ENCODE data around the gene CNNM3.
A peak's percentile ranks its signal among the peaks of the same experiment; 100 is the strongest.
"Not testable (repeated sequence)": the region's sequence is repeated elsewhere in the genome, so short reads cannot be mapped to it uniquely, and the experiment has no call there.

Gene CNNM3

DNA sequence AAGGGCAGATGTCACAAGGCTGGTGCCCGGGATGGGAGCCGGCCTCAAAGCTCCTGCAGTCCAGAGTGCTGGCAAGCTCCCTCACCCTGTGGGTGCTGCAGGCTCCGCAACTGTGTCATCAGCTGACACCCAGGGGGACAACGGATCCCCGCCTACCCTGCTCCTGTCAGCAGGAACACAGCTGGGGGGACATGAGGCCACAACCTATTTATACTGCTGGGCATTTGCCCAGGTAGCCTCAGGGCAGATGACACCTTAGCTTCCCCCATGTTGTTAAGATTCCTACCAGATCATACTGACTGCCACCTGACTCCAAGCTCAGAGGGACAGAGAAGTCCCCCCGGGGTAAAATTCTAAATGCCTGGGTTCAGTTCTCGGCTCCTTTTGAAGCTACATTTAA, 26.5 kb downstream of the CNNM3 start:
- DNase-seq = no peak

DNA sequence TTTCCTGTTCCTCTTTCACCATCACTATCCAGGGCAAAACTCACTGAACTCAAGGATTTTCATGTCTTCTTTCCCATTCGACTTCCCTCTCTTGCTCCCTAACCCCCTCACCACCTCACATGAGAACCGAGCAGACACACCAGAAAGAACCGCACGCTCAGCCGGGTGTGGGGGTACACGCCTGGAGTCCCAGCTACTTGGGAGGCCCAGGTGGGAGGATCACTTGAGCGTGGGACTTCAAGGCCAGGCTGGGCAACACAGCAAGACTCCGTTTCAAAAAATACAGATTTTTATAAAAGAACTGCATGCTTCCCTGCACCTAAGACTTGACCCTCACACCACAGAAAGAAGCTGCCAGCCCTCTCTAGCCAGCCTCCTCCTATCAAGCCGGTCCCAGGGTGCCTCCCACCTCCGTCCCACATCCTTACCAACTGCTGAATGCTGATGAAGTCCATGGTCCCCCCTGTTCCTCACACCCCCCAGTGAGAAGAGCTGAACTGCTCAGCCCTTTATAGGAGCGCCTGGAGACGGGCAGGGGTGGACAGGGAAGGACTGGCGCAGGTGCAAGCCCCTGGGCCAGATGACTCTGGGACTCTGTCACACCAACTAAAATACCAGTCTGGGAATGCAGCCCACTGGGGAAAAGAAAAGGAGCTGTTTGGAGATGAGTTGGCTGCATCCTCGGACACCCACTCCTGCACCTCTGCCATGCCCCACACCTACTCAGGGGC, 27.6 kb downstream of the CNNM3 start, which contains the start of gene ANKRD23:
ANKRD23 (minus strand) TSS at position 484 of the 731 bp plus-strand sequence; CDS start at position 455, 29 bp downstream.
- DNase-seq = no peak

DNA sequence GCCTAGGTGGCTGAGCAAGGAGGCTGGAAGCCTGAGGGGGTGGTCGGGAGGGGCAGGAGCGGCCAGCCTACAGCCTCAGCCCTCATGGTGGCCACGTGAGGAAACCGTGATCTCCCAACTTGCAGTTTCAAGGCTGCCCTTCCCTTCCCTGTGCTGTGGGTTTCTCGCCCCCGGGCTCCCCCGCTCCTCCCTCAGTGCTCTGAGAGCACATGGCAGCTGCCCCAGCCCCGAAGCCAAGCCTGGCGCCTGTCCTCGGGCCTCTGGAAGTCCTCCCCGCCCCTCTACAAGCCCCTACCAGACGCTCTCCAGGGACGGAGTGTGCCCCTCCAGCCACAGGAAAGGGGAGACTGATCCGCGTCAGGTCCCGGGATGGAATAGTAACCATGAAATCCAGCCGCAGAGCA, 28.3 kb downstream of the CNNM3 start:
- DNase-seq = no peak

DNA sequence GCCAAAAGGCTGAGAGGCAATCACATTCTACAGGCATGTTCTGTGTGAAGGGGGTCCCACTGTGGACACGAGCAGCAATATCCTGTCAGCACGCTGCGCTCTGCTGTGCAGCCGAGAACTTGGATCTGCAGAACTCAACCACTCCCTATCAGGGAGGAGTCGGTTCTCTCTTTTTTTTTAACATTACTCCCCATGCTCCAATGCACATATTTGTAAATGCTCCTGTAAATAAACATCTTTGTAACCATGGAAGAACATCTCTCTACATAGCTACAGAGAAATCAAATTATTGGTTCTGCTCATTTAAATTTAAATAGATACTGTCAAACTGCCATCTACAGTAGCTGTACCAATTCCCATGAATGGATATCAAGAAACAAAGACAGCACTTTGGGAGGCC, 30.8 kb downstream of the CNNM3 start:
- no peak for DNase-seq

DNA sequence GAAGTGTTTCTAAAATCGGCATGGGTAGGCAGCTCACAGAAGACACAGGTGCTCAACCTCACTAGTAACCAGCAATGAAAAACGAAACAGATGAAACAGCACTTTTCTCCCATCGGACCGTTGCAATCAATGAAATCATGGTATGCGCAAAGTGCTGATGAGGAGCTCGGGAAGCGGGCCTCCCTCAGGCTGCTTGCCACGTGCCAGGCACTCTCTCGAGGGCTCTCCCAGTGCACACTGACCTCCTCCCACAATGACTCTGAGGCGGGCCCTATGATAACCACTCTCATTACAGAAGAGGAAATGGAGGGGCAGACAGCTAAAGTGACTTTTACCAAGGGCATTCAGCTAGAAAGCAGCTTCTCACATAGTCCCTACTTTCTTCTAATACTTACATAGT, 31.5 kb downstream of the CNNM3 start:
- no peak for DNase-seq

DNA sequence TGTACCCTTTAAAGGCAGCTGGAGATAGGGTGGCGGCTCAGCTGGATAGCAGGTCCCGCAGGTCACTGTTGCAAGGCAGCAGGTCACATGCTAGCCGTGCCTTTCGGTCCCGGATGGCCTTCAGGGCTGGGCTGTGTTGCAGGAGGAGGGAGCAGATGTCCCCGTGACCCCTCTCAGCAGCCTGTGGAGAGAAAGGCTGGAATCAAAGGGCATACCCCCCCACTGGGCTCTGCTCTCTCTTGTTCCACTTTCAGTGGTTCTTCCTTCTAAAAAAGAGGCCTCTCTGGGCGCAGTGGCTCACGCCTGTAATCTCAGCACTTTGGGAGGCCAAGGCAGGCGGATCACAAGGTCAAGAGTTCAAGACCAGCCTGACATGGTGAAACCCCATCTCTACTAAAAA, 32.2 kb downstream of the CNNM3 start:
- no peak for DNase-seq

DNA sequence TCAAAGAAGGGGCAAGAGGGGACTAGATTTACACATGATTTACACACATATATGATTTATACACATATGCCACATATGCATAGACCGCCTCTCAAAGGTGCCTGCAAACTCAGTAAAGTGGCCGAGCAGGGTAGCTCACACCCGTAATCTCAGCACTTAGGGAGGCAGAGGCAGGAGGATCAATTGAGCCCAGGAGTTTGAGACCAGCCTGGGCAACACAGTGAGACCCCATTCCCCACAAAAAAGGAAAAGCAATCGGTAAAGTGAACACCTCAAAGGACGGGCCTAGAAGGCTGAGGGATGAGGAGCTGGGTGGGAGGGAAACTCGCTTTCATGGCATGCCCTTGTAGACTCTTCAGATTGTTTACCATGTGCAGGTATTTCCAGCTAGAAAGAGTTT, 36.6 kb downstream of the CNNM3 start:
- DNase-seq = no peak

DNA sequence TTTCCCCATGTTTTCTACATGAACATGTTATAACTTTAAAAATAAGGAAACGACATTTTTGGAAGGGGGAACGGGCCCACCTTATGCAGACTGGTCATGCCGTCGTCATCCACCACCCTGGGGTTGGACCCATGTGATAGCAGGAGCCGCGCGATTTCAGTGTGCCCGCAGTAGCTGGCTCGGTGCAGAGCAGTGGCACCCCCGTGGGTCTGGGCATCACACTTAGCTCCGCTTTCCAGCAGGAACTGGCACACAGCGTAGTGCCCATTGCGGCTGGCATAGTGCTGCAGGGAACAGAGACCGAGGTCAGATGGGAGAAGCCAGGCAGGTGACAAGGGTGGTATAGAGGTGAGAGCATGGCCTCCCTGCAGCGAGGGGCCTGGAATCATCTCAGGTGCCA, 37.3 kb downstream of the CNNM3 start:
- DNase-seq = no peak

DNA sequence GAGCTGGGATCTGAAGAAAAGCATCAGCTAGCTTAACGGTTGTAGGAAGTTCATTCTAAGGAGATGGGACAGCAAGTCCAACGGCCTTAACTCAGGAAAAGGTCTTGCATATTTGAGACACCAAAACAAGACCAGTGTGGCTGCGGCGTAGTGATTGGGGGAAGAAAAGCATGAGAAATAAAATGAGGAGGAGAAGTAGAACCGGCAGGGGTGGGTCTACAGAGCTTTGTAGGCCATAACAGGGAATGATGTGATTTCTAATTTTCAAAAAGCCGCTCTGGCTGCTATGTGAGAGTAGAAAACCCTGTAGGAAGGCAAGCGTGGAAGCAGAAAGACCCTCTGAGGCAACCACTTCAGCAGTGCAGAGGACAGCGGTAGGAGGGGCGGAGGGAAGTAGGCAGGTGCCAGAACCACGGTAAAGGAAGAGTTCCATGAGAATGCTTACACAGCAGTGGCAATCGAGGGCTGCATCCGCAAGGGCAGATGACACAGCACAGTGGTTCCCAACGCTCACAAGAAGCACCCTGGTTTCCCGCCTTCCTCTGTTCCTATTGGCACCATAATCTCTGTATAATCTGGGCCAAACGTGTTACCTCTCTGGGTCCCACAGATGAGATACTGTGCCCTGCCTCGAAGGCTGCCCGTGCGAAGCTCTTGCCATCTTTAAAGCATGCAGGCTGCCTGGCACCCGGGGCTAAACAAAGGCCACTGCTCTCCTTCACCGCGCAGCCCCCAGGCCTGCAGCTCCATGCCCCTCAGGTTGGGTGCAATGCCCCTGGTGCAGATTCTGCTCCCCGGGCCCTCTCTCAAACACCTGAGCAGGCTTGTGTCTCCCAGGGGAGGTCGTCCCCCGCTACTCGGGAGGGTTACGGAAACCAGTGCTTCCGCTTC, 41.0 kb downstream of the CNNM3 start:
- DNase-seq = peak; percentile 64

DNA sequence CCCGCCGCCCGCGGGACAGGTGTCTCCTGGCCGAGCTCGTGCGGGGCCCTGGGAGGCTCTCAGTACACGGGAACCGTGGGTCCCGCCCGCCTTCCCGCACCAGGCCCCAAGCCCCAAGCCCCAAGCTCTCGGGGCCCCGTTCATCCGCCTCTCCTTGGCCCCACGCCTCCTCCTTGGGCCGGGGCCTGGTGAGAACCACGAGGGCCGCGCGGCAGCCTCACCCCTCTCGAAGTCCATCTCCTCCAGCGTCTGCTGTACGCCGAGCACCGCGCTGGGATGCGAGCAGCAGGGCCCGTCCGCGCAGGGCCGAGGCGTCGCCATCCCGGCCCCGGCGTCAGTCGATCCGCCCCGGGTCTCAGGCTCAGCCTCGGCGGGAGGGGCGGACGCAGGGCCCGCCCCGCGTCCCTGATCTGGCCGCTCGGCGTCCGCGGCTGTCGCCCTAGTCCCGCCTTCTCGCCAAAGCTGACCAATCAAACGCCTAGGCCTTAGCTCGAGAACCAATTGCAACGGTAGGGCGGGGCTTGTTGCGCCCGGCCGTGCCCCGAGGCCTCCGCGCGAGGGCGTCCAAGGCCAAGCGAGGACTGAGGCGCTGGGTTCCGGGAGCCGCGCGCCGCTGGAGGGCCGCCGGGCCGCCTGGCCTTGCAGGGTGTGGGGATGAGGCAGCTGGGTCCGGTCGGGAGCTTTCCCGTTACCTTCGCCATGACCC, 41.8 kb downstream of the CNNM3 start, which contains the start of gene ANKRD39:
ANKRD39 (minus strand) TSS at position 350 of the 706 bp plus-strand sequence; CDS start at position 321, 29 bp downstream.
- DNase-seq = peak; percentile 99

DNA sequence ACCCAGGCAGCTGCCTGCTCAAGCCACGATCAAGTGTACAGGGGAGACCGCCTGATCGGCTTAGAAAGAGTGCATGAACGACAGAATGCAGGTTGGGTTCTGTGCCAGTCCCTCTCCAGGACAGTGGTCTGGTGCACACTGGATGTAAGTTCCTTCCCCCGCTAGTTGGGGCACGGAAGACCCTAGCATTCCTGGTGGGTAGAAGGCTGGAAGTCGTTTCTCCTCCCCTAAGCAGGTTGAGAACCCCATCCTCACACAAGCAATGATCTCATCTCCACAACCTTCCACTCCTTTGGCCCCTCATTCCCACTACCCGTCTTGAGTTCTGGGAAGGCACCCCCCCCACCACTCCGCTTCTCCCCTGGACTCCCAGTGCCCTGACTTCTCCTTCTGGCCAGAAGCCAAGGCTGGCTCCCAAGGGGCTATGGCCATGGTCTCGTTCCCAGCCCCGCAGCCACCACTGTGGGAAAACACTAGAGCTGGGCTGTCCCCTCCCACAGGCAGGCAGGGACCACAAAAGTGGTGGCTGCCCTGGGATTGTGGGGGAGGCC, 43.1 kb downstream of the CNNM3 start:
- DNase-seq = peak; percentile 68

DNA sequence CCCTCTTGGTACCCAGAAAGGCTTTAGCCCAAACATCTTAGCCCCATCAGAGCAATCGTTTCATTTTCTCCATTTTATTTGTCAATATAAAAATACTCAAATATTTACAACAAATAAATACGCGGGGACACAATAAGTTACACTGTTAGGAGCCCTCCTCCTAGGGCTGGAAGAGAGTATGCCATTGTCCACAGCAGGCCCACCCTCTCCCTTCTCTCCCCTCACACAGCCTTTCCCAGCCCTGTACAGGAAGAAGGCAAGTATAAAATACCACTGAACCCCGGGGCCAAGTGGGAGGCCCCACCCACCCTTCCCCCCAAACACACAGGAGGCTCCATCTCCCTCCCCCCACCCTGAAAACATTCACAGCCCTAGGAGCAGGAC, 43.6 kb downstream of the CNNM3 start:
- no peak for DNase-seq

DNA sequence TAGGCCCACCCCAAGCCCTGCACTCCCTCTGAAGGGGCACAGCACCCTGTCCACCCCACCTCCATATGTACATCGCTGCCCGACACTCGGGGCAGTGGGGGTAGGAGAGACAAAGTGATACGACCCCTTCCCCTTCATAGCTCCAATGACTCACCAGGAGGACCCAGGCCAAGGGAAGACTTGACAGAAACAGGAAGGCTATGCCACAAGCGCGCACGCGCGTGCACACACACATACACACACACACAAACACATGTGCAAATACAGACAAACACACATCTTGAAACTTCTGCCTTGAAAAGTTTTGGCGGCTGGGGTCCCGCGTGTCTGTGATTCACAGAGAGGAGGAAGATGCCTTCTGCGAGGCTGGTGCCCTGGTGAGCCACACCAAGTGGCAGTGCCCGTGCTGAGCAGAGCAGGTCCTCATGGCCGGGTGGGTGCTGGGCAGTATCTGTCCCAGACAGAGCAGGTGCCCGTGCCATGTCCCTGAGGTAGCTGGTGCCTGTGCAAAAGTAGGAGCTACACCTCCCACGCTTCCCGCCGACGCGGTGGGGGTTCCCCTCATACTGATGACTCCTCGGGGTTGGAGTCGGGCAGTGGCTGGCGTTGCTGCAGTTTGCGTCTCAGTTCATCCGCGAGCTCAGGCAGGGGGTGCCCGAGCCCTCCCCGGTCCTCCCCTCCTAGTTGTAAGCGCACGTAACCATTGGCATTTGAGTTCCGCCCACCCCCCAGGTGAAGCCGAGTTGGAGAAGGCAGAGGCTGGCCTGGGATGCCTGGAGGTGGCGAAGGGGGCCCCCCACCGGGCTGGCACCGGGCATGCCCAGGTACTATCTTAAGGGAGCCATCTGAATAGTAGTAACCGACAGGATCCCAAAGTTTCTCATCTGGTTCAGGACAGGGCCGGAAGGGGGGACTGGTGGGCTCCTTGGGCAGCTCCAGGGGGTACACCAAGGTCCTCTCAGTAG, 44.3 kb downstream of the CNNM3 start:
- DNase-seq = no peak

DNA sequence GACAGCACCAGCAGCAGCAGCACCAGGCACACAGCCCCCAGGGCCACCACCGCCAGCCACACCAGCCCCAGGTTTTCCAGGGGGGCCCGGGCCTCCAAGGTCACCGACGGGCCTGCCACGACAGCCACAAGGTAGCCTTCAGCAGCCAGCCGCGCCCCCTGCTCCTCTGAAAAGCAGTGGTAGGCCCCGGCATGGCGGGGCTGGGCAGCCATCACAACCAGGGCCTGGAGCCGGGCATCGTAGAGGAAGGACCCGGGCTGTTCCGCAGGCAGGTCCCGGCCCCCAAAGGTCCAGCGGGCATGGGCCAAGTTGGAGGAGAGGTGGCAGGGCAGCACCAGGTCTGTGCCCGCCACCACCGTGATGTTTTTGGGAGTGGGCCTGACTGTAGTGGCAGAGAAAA, 45.0 kb downstream of the CNNM3 start:
- DNase-seq = no peak

DNA sequence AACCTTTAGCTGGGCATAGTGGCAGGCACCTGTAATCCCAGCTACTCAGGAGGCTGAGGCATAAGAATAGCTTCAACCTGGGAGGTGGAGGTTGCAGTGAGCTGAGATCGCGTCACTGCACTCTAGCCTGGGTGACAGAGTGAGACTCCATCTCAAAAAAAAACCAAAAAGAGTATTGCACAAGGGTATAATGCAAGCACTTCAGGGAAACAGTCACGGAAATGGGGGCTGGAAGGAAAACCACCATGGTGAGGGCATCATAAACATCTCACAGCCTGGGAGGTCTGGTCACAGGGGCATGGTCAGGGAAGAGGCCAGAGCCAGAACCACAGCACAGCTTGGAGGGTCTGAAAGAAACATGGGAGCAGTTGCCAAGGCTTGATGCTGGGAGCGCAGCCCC, 47.0 kb downstream of the CNNM3 start:
- not testable (repeated sequence) for DNase-seq

DNA sequence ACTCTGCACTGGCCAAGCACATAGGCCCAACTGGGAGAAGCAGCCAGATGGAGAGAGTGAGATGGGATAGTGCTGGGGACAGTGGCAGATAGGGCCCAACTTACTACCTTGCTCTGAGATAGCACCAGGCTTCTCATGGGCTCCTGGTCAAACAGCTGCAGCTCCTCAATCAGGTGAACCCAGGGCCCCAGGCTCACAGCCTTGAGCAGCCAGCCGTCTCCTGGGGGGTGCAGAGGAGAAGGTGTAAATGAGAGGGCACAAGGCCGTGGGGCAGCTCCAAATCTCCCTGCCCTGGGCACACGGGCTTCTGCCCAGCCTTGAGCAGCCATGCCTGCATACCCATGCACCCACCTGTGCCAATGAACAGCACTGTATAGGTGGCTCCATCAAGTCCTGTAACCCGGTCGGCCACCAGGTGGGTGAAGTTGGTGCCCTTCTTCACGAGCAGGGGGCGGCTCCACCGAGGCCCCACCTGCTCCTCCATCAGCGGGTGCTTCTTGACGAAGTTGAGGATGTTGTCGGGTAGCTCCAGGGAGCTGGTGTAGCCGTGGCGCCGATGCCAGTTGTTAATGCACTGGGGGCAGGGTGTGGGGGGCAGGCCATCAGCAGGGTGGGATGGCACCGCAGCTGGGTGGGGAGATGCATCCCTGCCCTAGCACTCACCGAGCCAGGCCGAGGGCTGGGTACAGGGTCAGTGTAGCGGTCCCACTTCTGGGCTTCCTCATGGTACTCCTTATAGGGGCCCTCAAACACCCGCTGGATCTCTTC, 47.7 kb downstream of the CNNM3 start:
- DNase-seq = no peak

DNA sequence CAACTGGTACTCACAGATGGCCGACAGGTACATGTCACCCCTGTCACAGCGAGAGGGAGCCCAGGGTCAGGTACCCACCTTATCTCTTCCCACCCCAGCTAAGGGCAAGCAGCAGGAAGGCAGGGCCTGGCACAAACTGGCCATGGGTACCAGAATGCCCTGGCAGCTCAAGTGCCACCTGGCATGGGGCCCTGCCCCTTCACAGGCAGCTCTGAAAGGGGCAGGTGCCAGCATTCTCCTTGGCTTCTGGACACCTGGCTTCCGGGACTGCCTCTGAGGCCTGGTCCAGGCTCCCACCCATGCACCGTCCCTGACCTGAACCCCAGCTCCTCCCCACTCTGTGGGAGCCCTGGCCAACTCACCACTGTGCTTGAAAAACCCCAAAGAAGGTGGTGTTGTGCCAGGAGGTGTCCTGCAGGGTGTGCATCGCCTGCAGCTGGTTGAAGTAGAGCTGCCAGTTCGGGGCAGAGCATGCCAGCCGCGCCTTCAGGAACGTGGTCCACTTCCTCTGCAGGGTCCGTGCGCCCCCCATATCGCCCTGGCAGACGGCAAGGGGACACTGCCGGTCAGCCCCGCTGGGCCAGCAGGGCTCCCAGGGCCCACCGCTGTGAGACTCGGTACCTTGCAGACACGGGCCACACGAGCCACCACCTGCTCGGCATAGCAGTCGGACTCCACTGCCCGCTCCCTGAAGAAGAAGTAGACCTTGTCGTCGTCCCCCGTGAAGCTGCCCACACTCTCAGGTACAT, 48.4 kb downstream of the CNNM3 start:
- no peak for DNase-seq

DNA sequence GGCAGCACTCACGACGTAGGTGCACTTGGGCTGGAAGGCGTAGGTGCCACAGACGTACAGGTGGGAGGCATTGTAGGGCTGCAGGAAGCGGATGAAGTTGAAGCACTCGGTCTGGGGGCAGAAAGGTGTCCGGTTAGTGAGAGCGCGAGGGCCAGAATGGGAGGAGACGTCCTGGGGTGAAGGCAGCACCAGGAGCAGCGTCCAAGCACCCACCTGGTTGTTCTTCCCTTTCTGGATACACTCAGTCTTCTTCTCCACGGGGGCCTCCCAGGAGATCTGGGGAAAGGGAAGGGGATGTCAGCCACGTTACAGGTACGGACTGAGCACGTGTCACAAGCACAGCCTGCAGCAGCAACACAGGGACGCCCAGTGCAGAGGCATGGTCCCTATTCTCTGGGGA, 49.6 kb downstream of the CNNM3 start:
- DNase-seq = no peak

DNA sequence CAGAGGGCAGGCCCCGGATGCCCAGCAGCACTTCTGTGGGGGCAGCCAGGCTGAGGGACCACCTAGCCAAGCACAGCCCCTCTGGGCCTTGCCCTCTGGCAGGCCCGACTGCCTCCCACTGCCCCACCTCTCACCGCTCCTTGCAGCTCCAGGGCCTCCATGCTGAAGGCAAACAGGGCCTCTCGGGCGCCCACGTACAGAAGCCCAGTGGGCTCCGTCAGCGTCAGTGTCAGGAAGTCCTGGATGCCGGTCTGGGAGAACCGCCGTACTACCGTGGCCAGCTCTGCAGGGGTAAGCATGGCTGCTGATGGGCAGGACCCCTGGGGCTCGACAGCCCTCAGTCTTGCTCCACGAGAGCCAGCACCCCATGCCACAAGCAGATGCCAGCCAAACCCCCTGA, 50.1 kb downstream of the CNNM3 start:
- DNase-seq = no peak

DNA sequence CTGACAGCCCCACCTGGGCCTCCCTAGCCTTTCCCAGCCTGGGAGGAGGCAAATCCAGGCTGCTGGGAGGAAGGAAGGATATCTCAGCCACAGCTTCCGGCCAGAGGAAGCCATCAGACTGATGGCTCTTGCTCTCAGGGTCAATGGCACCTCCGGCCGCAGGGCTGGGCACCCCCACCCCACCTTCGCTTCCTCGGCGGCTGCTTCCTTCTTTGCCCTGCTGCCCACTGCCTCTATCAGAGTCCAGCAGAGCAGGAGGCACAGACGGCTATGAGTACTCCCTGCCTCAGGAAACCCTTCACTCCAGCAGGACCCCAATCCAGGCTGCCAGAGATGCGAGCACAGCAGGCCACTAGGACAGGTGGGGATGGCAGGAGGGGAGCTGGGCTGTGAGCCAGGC, 50.5 kb downstream of the CNNM3 start:
- DNase-seq = no peak
